H9 (cell line): ENCODE results near the gene BANP. TPM values are rescaled to one million over a fixed set of nuclear protein-coding genes. Genes with fewer than 3 reads are reported as not detected.
"Not testable (repeated sequence)": the region's sequence is repeated elsewhere in the genome, so short reads cannot be mapped to it uniquely, and the experiment has no call there.

Experiments used
- DNase-seq: peaks from one replicate; pipeline ENCODE4 v3.0.0-alpha.2; 2017
- H2AFZ ChIP-seq: one replicate; pipeline ENCODE4 v1.6.1; 2013; ENCODE audit warnings: mild to moderate bottlenecking, low read length, control low read depth, moderate library complexity
- H2AK5ac ChIP-seq: 2 replicates; pipeline ENCODE4 v1.6.1; 2013; ENCODE audit warnings: low read length, control low read depth, mixed read lengths; ENCODE audit not compliant: insufficient read length
- H2BK120ac ChIP-seq: one replicate; pipeline ENCODE4 v1.6.1; 2013; ENCODE audit warnings: low read depth, mild to moderate bottlenecking, low read length, control low read depth, inconsistent platforms; ENCODE audit not compliant: poor library complexity, severe bottlenecking
- H2BK12ac ChIP-seq: 2 replicates; pipeline ENCODE4 v1.6.1; 2013; ENCODE audit warnings: low read length, control low read depth, mixed read lengths, low read depth; ENCODE audit not compliant: insufficient read length
- H2BK15ac ChIP-seq: 2 replicates; pipeline ENCODE4 v1.6.1; 2013; ENCODE audit warnings: low read depth, low read length, control low read depth
- H2BK20ac ChIP-seq: one replicate; pipeline ENCODE4 v1.6.1; 2013; ENCODE audit warnings: low read depth, mild to moderate bottlenecking, low read length, control low read depth, inconsistent platforms; ENCODE audit not compliant: poor library complexity, severe bottlenecking
- H2BK5ac ChIP-seq: 2 replicates; pipeline ENCODE4 v1.6.1; 2013; ENCODE audit warnings: low read length, control low read depth, mixed read lengths; ENCODE audit not compliant: insufficient read length
- H3K14ac ChIP-seq: 2 replicates; pipeline ENCODE4 v1.6.1; 2013; ENCODE audit warnings: low read length, control low read depth; ENCODE audit not compliant: insufficient read depth
- H3K18ac ChIP-seq: 2 replicates; pipeline ENCODE4 v1.6.1; 2013; ENCODE audit warnings: low read depth, mild to moderate bottlenecking, mixed read lengths, low read length, control low read depth; ENCODE audit not compliant: insufficient read length
- H3K23ac ChIP-seq: 2 replicates; pipeline ENCODE4 v1.6.1; 2013; ENCODE audit warnings: low read length, control low read depth, mixed read lengths, low read depth; ENCODE audit not compliant: insufficient read length
- H3K23me2 ChIP-seq: 2 replicates; pipeline ENCODE4 v1.6.1; 2013; ENCODE audit warnings: low read depth, mild to moderate bottlenecking, mixed read lengths, low read length, control low read depth; ENCODE audit not compliant: insufficient read length, poor library complexity, severe bottlenecking
- H3K27ac ChIP-seq: 2 replicates; pipeline ENCODE4 v1.5.1; 2013; ENCODE audit warnings: low read length, control low read depth, mixed read lengths, low read depth; ENCODE audit not compliant: insufficient read length
- H3K27me3 ChIP-seq: 2 replicates; pipeline ENCODE4 v1.6.1; 2013; ENCODE audit warnings: low read length, control low read depth, inconsistent platforms; ENCODE audit not compliant: insufficient read depth
- H3K4ac ChIP-seq: 2 replicates; pipeline ENCODE4 v1.6.1; 2013; ENCODE audit warnings: low read depth, mild to moderate bottlenecking, control low read depth, inconsistent platforms, low read length, moderate library complexity
- H3K4me1 ChIP-seq: 2 replicates; pipeline ENCODE4 v1.6.1; 2013; ENCODE audit warnings: low read length, control low read depth, inconsistent platforms; ENCODE audit not compliant: insufficient read depth
- H3K4me2 ChIP-seq: 2 replicates; pipeline ENCODE4 v1.6.1; 2013; ENCODE audit warnings: low read length, control low read depth, mixed read lengths; ENCODE audit not compliant: insufficient read length, insufficient read depth
- H3K56ac ChIP-seq: 2 replicates; pipeline ENCODE4 v1.6.1; 2013; ENCODE audit warnings: low read depth, mild to moderate bottlenecking, mixed read lengths, low read length, control low read depth; ENCODE audit not compliant: insufficient read length
- H3K79me1 ChIP-seq: 2 replicates; pipeline ENCODE4 v1.6.1; 2013; ENCODE audit warnings: low read depth, mild to moderate bottlenecking, moderate library complexity, low read length, control low read depth, inconsistent platforms; ENCODE audit not compliant: insufficient read depth, poor library complexity, severe bottlenecking
- H3K79me2 ChIP-seq: 2 replicates; pipeline ENCODE4 v1.6.1; 2013; ENCODE audit warnings: low read length, control low read depth, inconsistent platforms; ENCODE audit not compliant: insufficient read depth
- H3K9ac ChIP-seq: 2 replicates; pipeline ENCODE4 v1.6.1; 2013; ENCODE audit warnings: low read length, control low read depth, mixed read lengths; ENCODE audit not compliant: insufficient read length; ENCODE audit errors: extremely low read depth
- H3K9me3 ChIP-seq: one replicate; pipeline ENCODE4 v1.6.1; 2013; ENCODE audit warnings: low read depth, low read length, inconsistent platforms; ENCODE audit not compliant: control insufficient read depth
- H3T11ph ChIP-seq: one replicate; pipeline ENCODE4 v1.6.1; 2013; ENCODE audit warnings: mild to moderate bottlenecking, low read length, control low read depth, inconsistent platforms
- H4K20me1 ChIP-seq: one replicate; pipeline ENCODE4 v1.6.1; 2013; ENCODE audit not compliant: control insufficient read depth, insufficient read length, insufficient read depth
- H4K5ac ChIP-seq: 2 replicates; pipeline ENCODE4 v1.6.1; 2013; ENCODE audit warnings: low read depth, mild to moderate bottlenecking, mixed read lengths, low read length, control low read depth; ENCODE audit not compliant: insufficient read length
- H4K8ac ChIP-seq: replicated peaks from 2 replicates; pipeline ENCODE4 v1.6.1; 2013; ENCODE audit warnings: low read length, control low read depth, mixed read lengths, low read depth; ENCODE audit not compliant: insufficient read length
- H4K91ac ChIP-seq: 2 replicates; pipeline ENCODE4 v1.6.1; 2013; ENCODE audit warnings: low read depth, mild to moderate bottlenecking, moderate library complexity, mixed read lengths, low read length, control low read depth; ENCODE audit not compliant: insufficient read length
- H3K27ac Mint-ChIP-seq, 3 experiments: 2 replicates in 2 of 3; 3 replicates in 1 of 3; pipeline ENCODE4 v1.8.0; 2020 to 2021; ENCODE audit warnings: mixed read lengths in 3 of 3, mild to moderate bottlenecking in 1 of 3, moderate library complexity in 1 of 3
- H3K27me3 Mint-ChIP-seq: 2 replicates; pipeline ENCODE4 v1.8.0; 2021; ENCODE audit warnings: low read depth, mild to moderate bottlenecking, moderate library complexity, mixed read lengths
- H3K36me3 Mint-ChIP-seq, 3 experiments: 2 replicates in 2 of 3; 3 replicates in 1 of 3; pipeline ENCODE4 v1.8.0; 2020 to 2021; ENCODE audit warnings: low read depth in 3 of 3, mixed read lengths in 3 of 3; ENCODE audit not compliant: insufficient read depth in 1 of 3
- H3K4me1 Mint-ChIP-seq, 2 experiments: 2 replicates each; pipeline ENCODE4 v1.8.0; 2020; ENCODE audit warnings: mixed read lengths in 2 of 2
- H3K4me3 Mint-ChIP-seq, 2 experiments: 2 replicates in 1 of 2; 3 replicates in 1 of 2; pipeline ENCODE4 v1.8.0; 2020 to 2021; ENCODE audit warnings: mild to moderate bottlenecking in 2 of 2, mixed read lengths in 2 of 2, moderate library complexity in 1 of 2
- H3K9me3 Mint-ChIP-seq, 2 experiments: 2 replicates in 1 of 2; 3 replicates in 1 of 2; pipeline ENCODE4 v1.8.0; 2020; ENCODE audit warnings: mild to moderate bottlenecking in 2 of 2, mixed read lengths in 2 of 2, moderate library complexity in 1 of 2
- CTCF ChIP-seq: fragments of 200-600 bp; sonication (generic); conservative IDR thresholded peaks from 3 replicates; pipeline ENCODE4 v1.8.0; 2021; ENCODE audit warnings: antibody characterized with exemption, mild to moderate bottlenecking
- WGBS: extraction: QIAGEN DNeasy Blood & Tissue Kit; methylation state at CpG from one replicate; pipeline ENCODE4 v1.1.7; 2013; ENCODE audit warnings: missing lambda C conversion rate, low lambda C conversion rate, mixed read lengths; ENCODE audit not compliant: insufficient read length; ENCODE audit errors: extremely low coverage; 5-methylcytosine and 5-hydroxymethylcytosine counted together
- total RNA-seq: library from RNA; stranded (reverse); gene quantifications from 2 replicates; pipeline ENCODE4 v1.2.1, GENCODE V29; 2021

The BANP gene
- total RNA-seq, 1 experiment from 2014 or later: 24.9 TPM

DNA sequence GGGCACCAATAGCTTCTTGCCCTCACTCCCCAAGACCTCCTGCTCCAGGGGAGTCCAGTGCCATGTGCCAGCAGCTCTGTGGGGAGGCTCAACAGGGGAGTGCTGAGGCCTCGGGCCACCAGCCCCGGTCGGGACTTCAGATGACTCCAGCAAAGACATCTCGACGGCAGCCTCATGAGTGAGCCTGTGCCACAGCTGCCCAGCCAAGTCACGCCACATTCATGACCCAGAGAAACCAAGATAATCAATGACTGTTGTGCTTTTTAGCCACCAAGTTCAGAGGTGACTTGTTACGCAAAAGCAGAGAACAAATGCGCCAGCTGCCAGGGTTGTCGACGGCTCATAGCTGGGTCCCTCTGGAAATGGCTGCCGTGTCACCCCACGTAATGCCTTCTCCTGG, 157.5 kb downstream of the BANP start:
- Mint-ChIP-seq H3K4me3 (no peak overlapping the region), H3K36me3 (no peaks in the 10 kb centered on the region; a peak in 1 of 7 replicates), H3K27me3 (peaks cover 3% of the 10 kb centered on the region), H3K27ac (no peak overlapping the region), H3K9me3 (no peaks in the 10 kb centered on the region; a peak in 1 of 5 replicates), H3K4me1 (no peaks in the 10 kb centered on the region)
- DNase-seq: no peak
- H3K79me2 ChIP-seq: no peaks in the 10 kb centered on the region
- no peak overlapping the region for H3K27ac ChIP-seq
- H4K20me1 ChIP-seq: no peaks in the 10 kb centered on the region
- no peak overlapping the region for H4K8ac ChIP-seq
- H2AFZ ChIP-seq: no peak overlapping the region
- H3K18ac ChIP-seq: no peak overlapping the region
- H3K23ac ChIP-seq: no peak overlapping the region
- no peaks in the 10 kb centered on the region for H3K27me3 ChIP-seq
- H2BK120ac ChIP-seq: no peak overlapping the region
- no peak overlapping the region for H3K4ac ChIP-seq
- no peak overlapping the region for H4K5ac ChIP-seq
- no peak overlapping the region for H2BK20ac ChIP-seq
- no peak overlapping the region for H3K4me2 ChIP-seq
- H2BK15ac ChIP-seq: no peak overlapping the region
- no peak overlapping the region for H3K56ac ChIP-seq
- no peak overlapping the region for H2AK5ac ChIP-seq
- H2BK12ac ChIP-seq: no peak overlapping the region
- H3T11ph ChIP-seq: no peak overlapping the region
- no peak overlapping the region for H3K9ac ChIP-seq
- H3K79me1 ChIP-seq: no peaks in the 10 kb centered on the region
- TF ChIP-seq CTCF: no peak
- H3K14ac ChIP-seq: no peak overlapping the region
- no peaks in the 10 kb centered on the region for H3K4me1 ChIP-seq
- no peaks in the 10 kb centered on the region for H3K23me2 ChIP-seq
- H4K91ac ChIP-seq: no peak overlapping the region
- no CpG with 5 or more reads among the region's 12 CpGs for WGBS
- H2BK5ac ChIP-seq: no peak overlapping the region
- no peaks in the 10 kb centered on the region for H3K9me3 ChIP-seq

DNA sequence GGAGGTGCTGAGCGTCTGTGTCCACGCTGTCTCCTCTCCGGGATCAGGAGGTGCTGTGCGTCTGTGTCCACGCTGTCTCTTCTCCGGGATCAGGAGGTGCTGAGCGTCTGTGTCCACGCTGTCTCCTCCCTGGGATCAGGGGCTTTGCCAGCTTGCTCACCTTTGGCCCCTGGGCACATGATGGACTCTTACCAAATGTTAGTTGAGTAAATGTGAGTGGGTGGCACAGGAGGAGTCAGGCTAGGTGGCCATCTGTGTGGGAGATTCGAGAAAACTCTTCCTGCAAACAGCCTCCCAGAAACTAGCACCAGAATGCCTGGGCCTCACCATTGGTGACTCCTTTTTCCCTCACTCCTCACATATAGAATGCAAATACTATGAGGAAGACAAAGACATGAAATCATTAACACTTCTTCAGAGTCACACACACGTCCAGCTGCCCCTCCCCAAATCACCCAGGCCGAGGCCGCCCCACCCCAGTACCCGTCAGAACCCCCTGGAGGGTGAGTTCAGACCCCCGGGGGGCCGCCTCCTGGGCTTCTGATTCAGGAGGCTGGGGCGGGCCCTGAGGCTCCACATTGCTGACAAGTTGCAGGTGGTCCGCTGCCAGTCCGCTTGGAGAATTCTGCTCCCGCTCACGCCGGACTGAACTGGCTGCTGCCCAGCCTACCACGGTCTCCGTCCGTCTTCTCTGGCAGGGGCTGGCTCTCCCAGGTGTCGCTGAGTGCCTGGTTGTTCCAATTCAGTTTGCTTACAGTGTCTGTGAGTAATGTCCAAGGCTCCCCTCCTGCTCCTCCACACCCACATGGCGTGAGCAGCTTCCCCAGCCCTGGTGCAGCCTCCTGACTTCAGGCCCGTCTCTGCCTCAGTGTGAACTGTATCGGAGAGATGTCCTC, 158.7 kb downstream of the BANP start:
- 0 out of 7 replicates have a peak overlapping the region, but pooled peaks of 1 of the 3 experiments have one; percentile 40 for H3K27ac Mint-ChIP-seq
- not testable (repeated sequence) for H3K27me3 ChIP-seq, H3K4me2 ChIP-seq, H2BK120ac ChIP-seq, H3K23ac ChIP-seq, H2BK12ac ChIP-seq, H2BK5ac ChIP-seq, H4K5ac ChIP-seq, H2BK20ac ChIP-seq, H3K9me3 ChIP-seq, H2BK15ac ChIP-seq, H3T11ph ChIP-seq, H3K27ac ChIP-seq, DNase-seq, H2AK5ac ChIP-seq, H3K4me3 Mint-ChIP-seq, H3K4me1 ChIP-seq, H4K8ac ChIP-seq, H3K23me2 ChIP-seq, H3K56ac ChIP-seq, H3K4ac ChIP-seq, H3K79me2 ChIP-seq, H4K91ac ChIP-seq, H3K4me1 Mint-ChIP-seq, H2AFZ ChIP-seq, H3K18ac ChIP-seq, H3K36me3 Mint-ChIP-seq, H3K79me1 ChIP-seq, H3K27me3 Mint-ChIP-seq, H3K9me3 Mint-ChIP-seq, H3K9ac ChIP-seq, H3K14ac ChIP-seq, H4K20me1 ChIP-seq
- no CpG with 5 or more reads among the region's 28 CpGs for WGBS
